NCI-H524 treated with DMSO at 0.1 percent for 48 hours (cell line): ENCODE data around the gene ATRIP.

ENCODE experiments used
- DNase-seq: peaks from one replicate; lab custom pipeline; 2025; lab: John Stamatoyannopoulos, UW

ATRIP gene

DNA sequence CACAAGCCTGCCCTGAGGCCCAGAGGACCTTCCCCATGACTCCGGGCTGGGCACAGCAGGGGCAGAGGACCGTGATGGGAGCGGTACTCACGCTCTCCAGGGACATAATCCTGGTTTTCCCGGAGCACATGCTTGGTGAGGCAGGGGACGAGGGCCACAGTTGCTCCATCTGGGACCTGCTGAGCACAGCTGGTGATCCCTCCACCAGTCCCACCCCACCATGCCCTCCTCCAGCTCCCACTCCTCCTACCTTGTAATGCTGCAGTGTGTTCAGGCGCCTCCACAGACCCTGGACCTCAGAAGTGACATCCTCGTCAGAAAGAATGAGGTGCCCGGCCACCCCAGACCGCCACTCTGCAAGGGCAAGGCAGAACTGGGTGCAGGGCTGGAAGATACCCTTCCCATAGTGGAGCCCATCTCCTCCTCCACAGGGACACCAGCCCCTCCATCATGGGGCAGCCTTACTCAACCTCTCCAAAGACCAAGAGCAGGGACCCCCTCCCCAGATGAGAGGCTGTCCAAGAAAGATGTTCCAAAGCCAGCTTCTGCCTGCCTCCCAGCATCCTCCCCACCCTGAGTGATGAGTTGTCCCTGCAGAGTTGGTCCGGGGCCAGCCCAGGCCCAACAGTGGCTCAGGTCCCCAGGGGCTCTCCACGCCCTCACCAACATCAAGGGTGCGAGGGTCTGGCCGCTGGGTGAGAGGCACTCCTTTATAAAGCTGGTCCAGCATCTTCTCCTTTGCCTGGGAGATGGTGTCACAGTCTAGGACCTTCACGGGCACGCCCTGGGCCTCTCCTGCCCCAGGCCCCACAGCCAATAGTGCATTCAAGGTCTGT is 36.1 kb upstream of the ATRIP start:
- no peak for DNase-seq

- no peak for DNase-seq
Observed at GRCh38 chr3:48411041-48411588, 35.4 kb upstream of the ATRIP start.

- DNase-seq, result no peak
Observed at GRCh38 chr3:48411606-48412374, 34.7 kb upstream of the ATRIP start.

DNA sequence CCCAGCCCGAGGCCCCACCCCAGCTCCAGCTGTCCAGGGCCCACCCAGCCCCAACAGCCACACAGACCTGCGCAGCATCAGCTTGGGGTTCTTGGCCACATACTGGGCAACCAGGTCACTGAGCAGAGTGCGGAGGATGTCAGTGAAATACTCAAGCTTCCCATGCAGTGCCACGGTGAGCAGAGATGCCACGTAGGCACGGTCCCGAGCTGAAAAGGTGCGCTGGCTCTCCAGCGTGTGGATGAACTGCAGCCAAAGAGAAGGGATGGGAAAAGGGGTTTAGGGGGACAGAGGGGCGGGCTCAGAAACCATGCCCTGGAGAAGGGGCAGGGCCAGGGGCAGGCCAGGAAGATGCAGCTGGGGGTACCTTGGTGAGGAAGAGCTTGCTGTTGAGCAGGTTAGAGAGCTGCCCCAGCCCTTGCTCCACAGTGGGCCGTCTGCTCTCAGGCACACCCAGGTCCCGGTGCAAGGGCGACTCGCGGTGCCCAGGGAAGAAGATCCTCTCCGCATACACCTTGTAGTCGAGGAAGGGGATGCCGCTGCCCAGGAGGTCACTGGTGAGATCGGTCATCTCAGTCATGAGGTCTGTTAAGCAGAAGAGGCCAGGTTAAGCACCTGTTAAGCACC is 34.0 kb upstream of the ATRIP start:
- DNase-seq, result no peak

- DNase-seq, result no peak
Observed at GRCh38 chr3:48413086-48413485, 33.5 kb upstream of the ATRIP start.

GRCh38 chr3:48413611-48414010 is 32.9 kb upstream of the ATRIP start:
- DNase-seq, result no peak

DNA sequence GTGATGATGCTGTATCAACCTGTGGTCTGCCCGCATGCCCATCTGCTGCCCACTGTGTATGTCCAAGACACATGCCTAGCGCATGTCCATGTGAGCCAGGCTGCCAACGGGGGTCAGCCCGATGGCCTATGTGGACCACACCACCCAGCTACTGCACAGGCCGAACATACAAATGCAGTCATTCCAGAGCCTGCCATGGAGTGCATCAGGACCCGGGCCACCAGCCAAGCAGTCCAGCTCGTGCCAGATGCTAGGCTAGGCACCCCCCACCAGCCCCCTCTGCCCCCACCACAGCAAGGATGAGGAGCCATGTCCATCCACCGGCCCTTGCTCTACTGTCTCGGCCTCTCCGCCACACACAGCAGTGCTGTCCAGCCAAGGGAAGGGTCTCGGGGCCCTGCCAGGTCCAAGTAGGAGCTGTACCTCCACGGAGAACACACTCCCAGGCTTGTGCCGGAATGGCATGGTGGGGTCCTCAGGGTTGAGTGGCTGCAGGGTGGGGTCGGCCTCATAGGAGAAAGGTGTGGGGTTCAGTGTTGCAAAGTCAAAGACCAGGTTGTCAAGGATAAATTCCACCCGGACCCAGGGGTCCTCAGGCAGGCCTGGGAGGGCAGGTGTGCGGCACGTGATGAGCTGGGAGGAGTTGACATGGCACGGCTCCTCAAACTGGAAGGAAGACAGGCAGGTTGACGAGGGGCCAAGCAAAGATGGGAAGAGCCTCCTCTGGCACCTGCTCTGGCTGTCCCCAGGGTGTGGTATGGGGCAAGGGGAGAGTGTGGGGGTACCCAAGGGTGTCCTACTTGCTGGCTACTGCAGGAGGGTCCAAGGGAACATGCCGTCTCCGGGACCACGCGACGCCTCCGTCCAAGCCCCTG is 31.9 kb upstream of the ATRIP start:
- DNase-seq, result no peak

DNA sequence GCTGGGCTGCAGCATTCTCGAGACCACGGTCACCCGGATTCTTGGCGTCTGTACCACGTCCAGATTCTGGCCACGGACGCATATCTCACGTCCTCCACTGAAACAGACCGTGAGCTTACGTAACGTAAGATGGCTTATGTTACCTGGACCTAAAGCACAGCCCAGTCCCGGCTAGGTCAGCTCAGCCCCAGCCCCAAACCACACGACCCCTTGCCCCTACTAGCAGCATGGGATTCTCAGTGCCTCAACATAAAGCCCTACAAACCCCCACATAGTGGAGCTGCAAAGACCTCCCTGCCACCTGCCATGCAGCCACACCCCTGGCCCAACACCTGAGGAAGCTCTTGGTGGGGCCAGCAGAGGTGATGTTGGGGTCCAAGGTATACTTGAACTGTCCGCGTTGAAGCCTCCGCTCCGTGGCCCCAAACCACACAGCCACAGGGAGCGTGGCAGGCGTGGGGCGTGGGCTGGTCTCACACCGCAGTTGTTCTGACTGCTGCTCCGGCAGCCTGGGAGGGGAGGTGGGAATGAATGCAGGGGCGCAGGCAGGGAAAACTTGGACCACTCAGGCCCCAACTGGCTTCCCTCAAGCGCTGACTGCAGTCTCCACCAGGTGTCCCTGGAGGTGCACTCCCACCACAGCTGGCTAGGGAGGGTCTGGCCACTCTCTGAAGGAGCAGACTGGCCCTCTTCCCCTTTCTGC is 31.1 kb upstream of the ATRIP start:
- no peak for DNase-seq

GRCh38 chr3:48416091-48416505 is 30.4 kb upstream of the ATRIP start:
- DNase-seq, result no peak

GRCh38 chr3:48416546-48416945 is 30.0 kb upstream of the ATRIP start:
- no peak for DNase-seq

DNA sequence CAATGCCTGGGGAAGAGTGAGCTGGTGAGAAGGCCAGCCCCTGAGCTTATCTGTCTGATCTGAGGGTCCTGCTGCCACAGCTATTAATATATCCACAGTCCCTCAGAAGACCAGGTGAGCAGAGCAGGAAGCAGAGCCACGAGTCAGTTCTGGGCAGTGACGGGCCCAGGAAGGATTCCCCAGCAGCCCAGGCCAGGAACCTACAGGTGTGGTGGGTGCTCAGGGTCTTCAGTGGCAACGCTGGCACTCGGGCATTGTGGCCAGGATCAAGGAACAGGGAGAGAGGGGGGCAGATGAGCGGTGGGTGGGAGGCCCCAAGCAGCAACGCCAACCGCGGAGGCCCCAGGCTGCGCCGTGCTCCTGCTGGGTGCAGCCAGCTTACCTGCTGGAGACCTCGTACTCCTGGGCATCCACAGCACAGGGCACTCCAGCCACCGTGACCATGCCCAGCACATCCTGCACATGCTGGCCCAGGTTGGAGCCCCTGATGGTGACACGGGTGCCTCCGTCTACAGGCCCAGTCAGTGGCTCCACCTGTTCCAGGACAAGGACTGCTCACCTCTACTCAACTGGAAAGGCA is 28.9 kb upstream of the ATRIP start:
- DNase-seq, result no peak

- no peak for DNase-seq
Observed at GRCh38 chr3:48418140-48418539, 28.4 kb upstream of the ATRIP start.

DNA sequence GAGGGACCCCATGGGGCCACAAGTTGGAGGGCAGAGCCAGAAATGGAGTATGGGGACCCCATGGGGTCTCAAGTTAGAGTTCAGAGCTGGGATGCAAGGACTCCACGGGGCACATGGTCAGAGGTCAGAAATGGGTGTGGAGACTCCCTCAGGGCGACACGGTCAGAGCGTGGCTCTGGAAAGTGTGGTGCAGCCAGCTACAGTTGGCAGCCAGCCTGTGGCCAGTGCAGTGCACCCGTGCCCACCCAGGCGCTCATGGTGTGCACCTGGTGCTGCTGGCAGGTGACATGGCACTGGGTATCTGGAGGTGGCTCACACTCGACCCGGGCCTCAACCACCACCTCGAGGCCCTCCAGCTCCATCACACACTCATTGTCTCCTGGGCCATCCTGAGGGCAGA is 27.9 kb upstream of the ATRIP start:
- no peak for DNase-seq

GRCh38 chr3:48419149-48419548 is 27.4 kb upstream of the ATRIP start:
- DNase-seq, result no peak

DNA sequence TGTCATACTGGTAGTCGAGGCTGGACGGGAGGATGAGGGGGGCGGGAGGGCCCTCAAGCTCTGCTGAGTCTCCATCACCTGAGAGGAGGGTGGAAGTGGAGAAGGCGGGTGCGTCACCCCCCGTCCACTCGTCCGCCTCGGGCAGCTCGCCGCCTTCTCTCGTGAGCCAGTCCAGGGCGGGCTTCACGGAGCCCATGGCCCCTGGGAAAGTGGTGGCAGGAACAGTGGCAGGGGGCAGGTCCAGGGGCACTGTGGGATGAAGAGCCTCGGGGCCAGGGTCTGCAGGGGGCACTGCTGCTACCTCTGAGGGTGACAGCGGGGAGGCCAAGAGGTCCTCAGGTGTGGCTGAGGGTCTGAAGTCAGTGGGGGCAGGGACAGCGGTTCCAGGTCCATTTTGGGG is 26.9 kb upstream of the ATRIP start:
- no peak for DNase-seq

- no peak for DNase-seq
Observed at GRCh38 chr3:48420561-48420960, 26.0 kb upstream of the ATRIP start.

DNA sequence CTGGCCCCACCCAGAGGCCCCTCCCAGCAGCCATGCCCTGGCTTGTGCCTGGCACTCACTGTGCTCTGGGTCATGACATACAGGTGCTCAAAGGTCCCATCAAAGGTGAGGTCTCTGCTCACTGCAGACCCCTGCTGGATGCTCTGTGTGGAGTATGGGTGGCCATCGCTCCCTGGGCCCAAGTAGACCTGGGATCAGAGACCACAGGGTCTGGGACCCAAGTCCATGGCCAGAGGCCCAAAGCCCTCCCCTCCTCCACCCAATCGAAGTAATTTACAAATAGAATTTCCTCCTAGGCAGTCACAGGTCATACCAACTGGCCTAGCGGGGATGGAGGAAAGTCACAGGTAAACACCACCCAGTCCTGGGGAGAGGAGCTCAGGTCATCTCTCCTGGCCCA is 24.3 kb upstream of the ATRIP start:
- DNase-seq, result no peak

DNA sequence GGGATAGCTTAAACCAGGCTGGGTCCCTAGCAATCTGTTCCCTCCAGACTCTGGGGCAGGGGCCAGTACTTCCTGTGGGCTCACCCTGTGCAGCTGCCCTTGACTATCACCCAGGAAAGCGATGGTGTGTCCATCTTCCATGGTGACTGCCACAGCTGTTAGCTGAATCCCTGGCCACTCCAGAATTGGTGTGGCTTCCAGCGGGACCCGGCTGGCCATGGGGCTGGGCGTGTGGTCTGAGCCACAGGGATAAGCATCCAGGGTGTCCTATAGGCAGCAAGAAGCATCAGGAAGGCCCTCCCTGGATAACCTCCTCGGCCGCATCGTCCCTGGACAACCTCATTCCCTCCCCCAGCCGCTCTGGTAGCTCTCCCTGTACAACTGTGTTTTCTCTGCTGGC is 23.9 kb upstream of the ATRIP start:
- no peak for DNase-seq

DNA sequence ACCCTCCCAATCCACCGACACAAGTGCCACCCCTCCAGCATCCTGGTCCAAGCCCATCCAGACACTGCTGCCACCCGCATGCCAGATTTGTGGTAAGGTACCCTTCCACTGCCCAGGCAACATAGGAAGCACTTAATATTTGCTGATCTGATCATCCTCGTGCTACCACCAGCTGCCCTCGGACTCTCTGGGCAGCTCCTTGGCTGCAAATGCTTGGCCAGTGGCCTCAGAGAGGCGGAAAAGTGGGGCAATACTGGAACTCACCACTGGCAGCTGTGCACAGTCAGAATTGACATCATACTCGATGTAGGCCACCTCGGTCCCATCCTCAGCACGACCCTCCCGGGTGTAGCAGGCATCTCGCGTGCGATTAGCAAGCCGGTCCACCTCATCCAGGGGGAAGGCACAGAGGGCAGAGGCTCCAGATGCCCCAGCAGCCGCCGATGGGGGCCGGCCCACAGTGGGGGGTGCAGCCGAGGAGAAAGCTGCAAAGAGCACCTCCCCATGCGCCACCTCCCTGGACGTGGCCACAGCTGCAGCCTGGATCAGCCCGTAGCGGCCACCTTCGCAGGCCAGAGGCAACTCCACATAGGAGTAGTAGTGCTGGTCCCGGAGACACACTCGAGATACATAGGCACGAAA is 23.2 kb upstream of the ATRIP start:
- DNase-seq, result no peak
